Measurements from ENCODE around the gene IL34. TPM values are rescaled to one million over a fixed set of nuclear protein-coding genes. Genes with fewer than 3 reads are reported as not detected.

Gene IL34
- total and polyA plus RNA-seq, 2 of the 8 experiments (the other 6 are each of a cell fraction or from before 2014, with no cell fraction given): 4.6 to 5.6 TPM

DNA sequence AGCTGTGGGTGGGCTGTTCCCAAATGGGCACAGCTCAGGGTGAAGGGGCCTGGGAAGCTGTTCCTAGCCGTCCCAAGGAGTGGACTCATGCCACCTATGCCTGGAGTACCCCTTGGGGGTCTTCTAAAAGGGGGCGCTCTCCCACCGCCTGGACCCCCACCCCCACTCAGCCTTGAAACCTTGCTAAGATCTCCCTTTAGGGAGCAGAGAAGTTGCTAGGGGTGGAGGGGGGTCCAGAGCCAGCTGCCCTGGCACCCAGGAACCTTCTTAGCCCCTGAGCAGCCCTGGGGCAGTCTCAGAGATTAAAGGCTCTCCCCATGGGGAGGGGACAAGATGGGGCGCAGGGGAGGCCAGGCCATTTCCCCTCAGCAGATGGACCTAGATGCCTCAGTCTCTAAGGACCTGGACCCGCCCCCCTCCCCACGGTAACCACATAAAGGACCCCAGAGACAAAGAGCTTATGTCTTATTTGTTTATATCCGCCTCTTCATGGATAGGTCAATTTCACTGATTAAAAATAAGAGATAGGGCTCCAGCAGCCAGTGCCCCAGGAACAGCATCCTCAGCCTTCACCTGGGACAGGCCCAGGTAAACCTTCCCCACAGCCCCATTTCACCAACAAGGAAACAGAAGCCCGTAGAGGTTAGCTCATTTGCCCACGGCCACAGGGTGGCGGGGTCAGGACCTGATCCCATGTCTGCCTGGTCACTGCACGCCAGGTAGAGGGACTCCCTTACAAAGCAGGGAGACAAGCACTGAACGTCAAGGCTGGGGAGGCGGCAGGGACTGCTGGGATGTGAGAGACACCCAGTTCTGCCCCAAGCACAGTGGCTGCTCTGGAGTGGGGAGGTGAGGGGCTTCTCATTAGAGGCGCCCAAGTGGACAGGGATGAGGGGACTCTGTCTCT lies 36.1 kb downstream of the IL34 start (continued):
- TF ChIP-seq CTCF (IDR thresholded peaks at IDR 0.05; ENCODE audit: control extremely low read depth in 1 of 3, insufficient read depth in 1 of 3, low read depth in 1 of 3, low read length in 3 of 3) (peak in 2 of 3 experiments; percentile 40; a peak in 2 of 4 replicates), SIX5 (IDR thresholded peaks at IDR 0.05; ENCODE audit: low read depth, low read length) (no peak), RAD21 (IDR thresholded peaks at IDR 0.05 in 1 of 2, conservative IDR thresholded peaks at IDR 0.05 in 1 of 2; ENCODE audit: low read depth in 2 of 2, low read length in 2 of 2) (peak; percentile 19 to 49; a peak in 2 of 4 replicates)

Data from H1 (cell line).